ENCODE data around the gene ADRB2. TPM values are rescaled to one million over a fixed set of nuclear protein-coding genes. Genes with fewer than 3 reads are reported as not detected.

The ADRB2 gene
- total RNA-seq, 1 experiment from 2014 or later: 0.26 TPM

DNA sequence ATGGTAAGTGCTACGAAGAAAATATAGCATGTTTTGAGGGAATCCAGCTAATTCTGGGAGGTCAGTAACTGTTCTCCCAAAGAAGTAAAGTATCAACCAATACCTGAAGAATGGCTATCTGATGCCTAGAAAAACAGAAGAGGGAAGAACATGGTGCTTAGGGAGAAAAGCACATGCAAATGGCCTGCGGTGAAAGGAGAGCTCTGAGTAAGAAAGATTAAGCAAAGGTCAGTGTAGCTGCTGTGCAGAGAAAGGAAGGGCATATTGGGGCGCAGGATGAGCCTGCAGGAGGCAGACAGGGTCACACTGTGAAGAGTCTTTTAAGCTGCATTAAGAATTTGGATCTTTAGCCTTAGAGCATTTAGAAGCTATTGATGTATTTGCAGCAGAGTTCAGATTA is 11.0 kb downstream of the ADRB2 start:
- Histone ChIP-seq H2BK120ac (ENCODE audit: low read depth, low read length, poor library complexity, severe bottlenecking) (no peak overlapping the region), H3K23me2 (ENCODE audit: insufficient read length, low read depth, low read length, poor library complexity, severe bottlenecking) (no peaks in the 10 kb centered on the region), H4K20me1 (ENCODE audit: control insufficient read depth, insufficient read depth, insufficient read length) (no peaks in the 10 kb centered on the region), H3K9me3 (ENCODE audit: control insufficient read depth, low read depth, low read length) (no peaks in the 10 kb centered on the region), H3K4ac (ENCODE audit: low read depth, low read length) (no peak overlapping the region), H3K18ac (ENCODE audit: insufficient read length, low read depth, low read length) (no peak overlapping the region), H4K8ac (replicated peaks; ENCODE audit: insufficient read length, low read depth, low read length) (no peak overlapping the region), H3K79me1 (ENCODE audit: insufficient read depth, low read depth, low read length, poor library complexity, severe bottlenecking) (no peaks in the 10 kb centered on the region), H3K4me1 (ENCODE audit: insufficient read depth, low read length) (no peaks in the 10 kb centered on the region), H4K5ac (ENCODE audit: insufficient read length, low read depth, low read length) (no peak overlapping the region), H2BK12ac (ENCODE audit: insufficient read length, low read depth, low read length) (no peak overlapping the region), H3K27ac (ENCODE audit: insufficient read length, low read depth, low read length) (no peak overlapping the region), H2BK20ac (ENCODE audit: low read depth, low read length, poor library complexity, severe bottlenecking) (no peak overlapping the region), H3T11ph (ENCODE audit: low read length) (no peak overlapping the region), H2BK5ac (ENCODE audit: insufficient read length, low read length) (no peak overlapping the region), H3K27me3 (ENCODE audit: insufficient read depth, low read length) (no peaks in the 10 kb centered on the region), H3K56ac (ENCODE audit: insufficient read length, low read depth, low read length) (no peak overlapping the region), H2AK5ac (ENCODE audit: insufficient read length, low read length) (no peak overlapping the region), H3K9ac (ENCODE audit: extremely low read depth, insufficient read length, low read length) (no peak overlapping the region), H3K23ac (ENCODE audit: insufficient read length, low read depth, low read length) (no peak overlapping the region), H3K4me2 (ENCODE audit: insufficient read depth, insufficient read length, low read length) (no peak overlapping the region), H2AFZ (ENCODE audit: low read length) (no peak overlapping the region), H2BK15ac (ENCODE audit: low read depth, low read length) (no peak overlapping the region), H3K14ac (ENCODE audit: insufficient read depth, low read length) (no peak overlapping the region), H3K79me2 (ENCODE audit: insufficient read depth, low read length) (no peaks in the 10 kb centered on the region), H4K91ac (ENCODE audit: insufficient read length, low read depth, low read length) (no peak overlapping the region)
- Mint-ChIP-seq H3K27me3 (ENCODE audit: low read depth) (peaks cover 3% of the 10 kb centered on the region), H3K27ac (no peak overlapping the region), H3K9me3 (no peaks in the 10 kb centered on the region), H3K4me1 (0 out of 4 replicates have a peak, but pooled peaks cover 2 to 5% of the 10 kb centered on the region in 2 experiments), H3K36me3 (ENCODE audit: insufficient read depth in 1 of 3, low read depth in 3 of 3) (no peaks in the 10 kb centered on the region), H3K4me3 (no peak overlapping the region)
- no peak for DNase-seq
- TF ChIP-seq, protein P1, sequence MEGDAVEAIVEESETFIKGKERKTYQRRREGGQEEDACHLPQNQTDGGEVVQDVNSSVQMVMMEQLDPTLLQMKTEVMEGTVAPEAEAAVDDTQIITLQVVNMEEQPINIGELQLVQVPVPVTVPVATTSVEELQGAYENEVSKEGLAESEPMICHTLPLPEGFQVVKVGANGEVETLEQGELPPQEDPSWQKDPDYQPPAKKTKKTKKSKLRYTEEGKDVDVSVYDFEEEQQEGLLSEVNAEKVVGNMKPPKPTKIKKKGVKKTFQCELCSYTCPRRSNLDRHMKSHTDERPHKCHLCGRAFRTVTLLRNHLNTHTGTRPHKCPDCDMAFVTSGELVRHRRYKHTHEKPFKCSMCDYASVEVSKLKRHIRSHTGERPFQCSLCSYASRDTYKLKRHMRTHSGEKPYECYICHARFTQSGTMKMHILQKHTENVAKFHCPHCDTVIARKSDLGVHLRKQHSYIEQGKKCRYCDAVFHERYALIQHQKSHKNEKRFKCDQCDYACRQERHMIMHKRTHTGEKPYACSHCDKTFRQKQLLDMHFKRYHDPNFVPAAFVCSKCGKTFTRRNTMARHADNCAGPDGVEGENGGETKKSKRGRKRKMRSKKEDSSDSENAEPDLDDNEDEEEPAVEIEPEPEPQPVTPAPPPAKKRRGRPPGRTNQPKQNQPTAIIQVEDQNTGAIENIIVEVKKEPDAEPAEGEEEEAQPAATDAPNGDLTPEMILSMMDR (conservative IDR thresholded peaks at IDR 0.05): no peak
- no CpG with 5 or more reads among the region's 3 CpGs for WGBS (ENCODE audit: extremely low coverage, insufficient read length, low lambda C conversion rate)

Measured in H9 (cell line).